Measurements from ENCODE around the gene FBXW7.

The FBXW7 gene, protein sequence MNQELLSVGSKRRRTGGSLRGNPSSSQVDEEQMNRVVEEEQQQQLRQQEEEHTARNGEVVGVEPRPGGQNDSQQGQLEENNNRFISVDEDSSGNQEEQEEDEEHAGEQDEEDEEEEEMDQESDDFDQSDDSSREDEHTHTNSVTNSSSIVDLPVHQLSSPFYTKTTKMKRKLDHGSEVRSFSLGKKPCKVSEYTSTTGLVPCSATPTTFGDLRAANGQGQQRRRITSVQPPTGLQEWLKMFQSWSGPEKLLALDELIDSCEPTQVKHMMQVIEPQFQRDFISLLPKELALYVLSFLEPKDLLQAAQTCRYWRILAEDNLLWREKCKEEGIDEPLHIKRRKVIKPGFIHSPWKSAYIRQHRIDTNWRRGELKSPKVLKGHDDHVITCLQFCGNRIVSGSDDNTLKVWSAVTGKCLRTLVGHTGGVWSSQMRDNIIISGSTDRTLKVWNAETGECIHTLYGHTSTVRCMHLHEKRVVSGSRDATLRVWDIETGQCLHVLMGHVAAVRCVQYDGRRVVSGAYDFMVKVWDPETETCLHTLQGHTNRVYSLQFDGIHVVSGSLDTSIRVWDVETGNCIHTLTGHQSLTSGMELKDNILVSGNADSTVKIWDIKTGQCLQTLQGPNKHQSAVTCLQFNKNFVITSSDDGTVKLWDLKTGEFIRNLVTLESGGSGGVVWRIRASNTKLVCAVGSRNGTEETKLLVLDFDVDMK

GRCh38 chr4:152535903-152536544 is at the start of gene FBXW7:
Gene FBXW7, minus strand, starts transcription at chr4:152536092. Its CDS starts 124,289 bp downstream, at chr4:152411803.
- H3K27me3 ChIP-seq (ENCODE audit: control insufficient read depth in 1 of 2, insufficient read depth in 2 of 2, low read length in 2 of 2): no peaks in the 10 kb centered on the region
- H3K4me1 ChIP-seq (ENCODE audit: control insufficient read depth in 1 of 2, insufficient read depth in 2 of 2, low read length in 2 of 2): peaks cover 34 to 43% of the 10 kb centered on the region in 2 donors
- H3K9ac ChIP-seq (ENCODE audit: low read depth in 1 of 2, low read length in 2 of 2): peak within 1 kb of the TSS; percentile 93 to 96
- H3K4me3 ChIP-seq (ENCODE audit: low read depth in 1 of 2, low read length in 2 of 2): peak within 1 kb of the TSS; percentile 96
- H3K27ac ChIP-seq (ENCODE audit: low read depth, low read length): peak within 1 kb of the TSS; percentile 98
- H3K9me3 ChIP-seq (ENCODE audit: control insufficient read depth in 1 of 2, low read length in 2 of 2): peaks cover 5 to 8% of the 10 kb centered on the region in 2 donors
- H3K36me3 ChIP-seq (ENCODE audit: control insufficient read depth in 1 of 2, insufficient read depth in 2 of 2, low read length in 2 of 2): peaks cover 3 to 11% of the 10 kb centered on the region in 2 donors

- no peaks in the 10 kb centered on the region for H3K36me3 ChIP-seq (ENCODE audit: control insufficient read depth in 1 of 2, insufficient read depth in 2 of 2, low read length in 2 of 2)
- peaks cover 3 to 14% of the 10 kb centered on the region in 2 donors for H3K9me3 ChIP-seq (ENCODE audit: control insufficient read depth in 1 of 2, low read length in 2 of 2)
- H3K27ac ChIP-seq (ENCODE audit: low read depth, low read length): no peak overlapping the region
- H3K27me3 ChIP-seq (ENCODE audit: control insufficient read depth in 1 of 2, insufficient read depth in 2 of 2, low read length in 2 of 2): no peaks in the 10 kb centered on the region
- peak overlapping the region; percentile 6 to 21 for H3K4me3 ChIP-seq (ENCODE audit: low read depth in 1 of 2, low read length in 2 of 2)
- peaks cover 0 to 4% of the 10 kb centered on the region in 2 donors for H3K4me1 ChIP-seq (ENCODE audit: control insufficient read depth in 1 of 2, insufficient read depth in 2 of 2, low read length in 2 of 2)
- peak overlapping the region; percentile 3 to 28 for H3K9ac ChIP-seq (ENCODE audit: low read depth in 1 of 2, low read length in 2 of 2)
Measured at GRCh38 chr4:152585023-152585441, 49.1 kb upstream of the FBXW7 start.

- Histone ChIP-seq H3K9me3 (ENCODE audit: control insufficient read depth in 1 of 2, low read length in 2 of 2) (peaks cover 0 to 4% of the 10 kb centered on the region in 2 donors), H3K27me3 (ENCODE audit: control insufficient read depth in 1 of 2, insufficient read depth in 2 of 2, low read length in 2 of 2) (no peaks in the 10 kb centered on the region), H3K9ac (ENCODE audit: low read depth in 1 of 2, low read length in 2 of 2) (no peak overlapping the region), H3K4me1 (ENCODE audit: control insufficient read depth in 1 of 2, insufficient read depth in 2 of 2, low read length in 2 of 2) (peaks cover 0 to 4% of the 10 kb centered on the region in 2 donors), H3K36me3 (ENCODE audit: control insufficient read depth in 1 of 2, insufficient read depth in 2 of 2, low read length in 2 of 2) (no peaks in the 10 kb centered on the region), H3K4me3 (ENCODE audit: low read depth in 1 of 2, low read length in 2 of 2) (no peak overlapping the region), H3K27ac (ENCODE audit: low read depth, low read length) (no peak overlapping the region)
Measured at GRCh38 chr4:152581536-152582160, 45.8 kb upstream of the FBXW7 start.

GRCh38 chr4:152579916-152580315 is 44.0 kb upstream of the FBXW7 start:
- no peaks in the 10 kb centered on the region for H3K36me3 ChIP-seq (ENCODE audit: control insufficient read depth in 1 of 2, insufficient read depth in 2 of 2, low read length in 2 of 2)
- H3K9me3 ChIP-seq (ENCODE audit: control insufficient read depth in 1 of 2, low read length in 2 of 2): peaks cover 0 to 4% of the 10 kb centered on the region in 2 donors
- no peaks in the 10 kb centered on the region for H3K27me3 ChIP-seq (ENCODE audit: control insufficient read depth in 1 of 2, insufficient read depth in 2 of 2, low read length in 2 of 2)
- H3K27ac ChIP-seq (ENCODE audit: low read depth, low read length): no peak overlapping the region
- H3K4me1 ChIP-seq (ENCODE audit: control insufficient read depth in 1 of 2, insufficient read depth in 2 of 2, low read length in 2 of 2): no peaks in the 10 kb centered on the region
- H3K9ac ChIP-seq (ENCODE audit: low read depth in 1 of 2, low read length in 2 of 2): no peak overlapping the region
- no peak overlapping the region for H3K4me3 ChIP-seq (ENCODE audit: low read depth in 1 of 2, low read length in 2 of 2)

DNA sequence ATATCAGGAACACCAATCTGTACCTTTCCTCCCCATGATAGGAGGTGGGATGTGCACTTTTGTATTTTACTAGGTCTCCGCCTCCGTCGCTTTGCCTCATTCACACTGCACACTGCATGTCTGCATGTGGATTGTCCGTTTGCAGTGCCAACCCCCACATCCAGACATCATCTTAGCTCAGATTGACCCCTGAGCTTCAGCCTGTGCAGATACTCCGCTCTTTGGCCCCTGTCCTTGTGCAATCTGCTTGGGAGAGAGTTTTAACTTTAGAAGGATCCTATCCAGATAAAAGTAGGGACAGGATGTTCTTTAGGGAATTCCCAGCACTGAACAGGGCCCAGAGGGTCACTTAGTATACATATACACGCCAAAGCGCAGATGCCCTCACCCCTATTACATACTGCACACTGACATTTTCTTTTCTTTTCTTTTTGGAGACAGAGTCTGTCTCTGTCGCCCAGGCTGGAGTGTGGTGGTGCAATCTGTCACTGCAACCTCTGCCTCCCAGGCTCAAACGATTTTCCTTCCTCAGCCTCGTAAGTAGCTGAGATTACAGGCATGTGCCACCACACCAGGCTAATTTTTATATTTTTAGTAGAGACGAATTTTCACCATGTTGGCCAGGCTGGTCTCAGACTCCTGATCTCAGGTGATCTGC is 43.3 kb upstream of the FBXW7 start:
- H3K36me3 ChIP-seq (ENCODE audit: control insufficient read depth in 1 of 2, insufficient read depth in 2 of 2, low read length in 2 of 2): no peaks in the 10 kb centered on the region
- no peak overlapping the region for H3K27ac ChIP-seq (ENCODE audit: low read depth, low read length)
- H3K9me3 ChIP-seq (ENCODE audit: control insufficient read depth in 1 of 2, low read length in 2 of 2): peaks cover 0 to 4% of the 10 kb centered on the region in 2 donors
- H3K9ac ChIP-seq (ENCODE audit: low read depth in 1 of 2, low read length in 2 of 2): no peak overlapping the region
- H3K27me3 ChIP-seq (ENCODE audit: control insufficient read depth in 1 of 2, insufficient read depth in 2 of 2, low read length in 2 of 2): no peaks in the 10 kb centered on the region
- H3K4me3 ChIP-seq (ENCODE audit: low read depth in 1 of 2, low read length in 2 of 2): no peak overlapping the region
- H3K4me1 ChIP-seq (ENCODE audit: control insufficient read depth in 1 of 2, insufficient read depth in 2 of 2, low read length in 2 of 2): no peaks in the 10 kb centered on the region

- H3K27ac ChIP-seq (ENCODE audit: low read depth, low read length): no peak overlapping the region
- H3K36me3 ChIP-seq (ENCODE audit: control insufficient read depth in 1 of 2, insufficient read depth in 2 of 2, low read length in 2 of 2): no peaks in the 10 kb centered on the region
- no peaks in the 10 kb centered on the region for H3K27me3 ChIP-seq (ENCODE audit: control insufficient read depth in 1 of 2, insufficient read depth in 2 of 2, low read length in 2 of 2)
- H3K4me3 ChIP-seq (ENCODE audit: low read depth in 1 of 2, low read length in 2 of 2): no peak overlapping the region
- peaks cover 0 to 4% of the 10 kb centered on the region in 2 donors for H3K9me3 ChIP-seq (ENCODE audit: control insufficient read depth in 1 of 2, low read length in 2 of 2)
- H3K9ac ChIP-seq (ENCODE audit: low read depth in 1 of 2, low read length in 2 of 2): no peak overlapping the region
- H3K4me1 ChIP-seq (ENCODE audit: control insufficient read depth in 1 of 2, insufficient read depth in 2 of 2, low read length in 2 of 2): no peaks in the 10 kb centered on the region
Measured at GRCh38 chr4:152578670-152579069, 42.8 kb upstream of the FBXW7 start.

DNA sequence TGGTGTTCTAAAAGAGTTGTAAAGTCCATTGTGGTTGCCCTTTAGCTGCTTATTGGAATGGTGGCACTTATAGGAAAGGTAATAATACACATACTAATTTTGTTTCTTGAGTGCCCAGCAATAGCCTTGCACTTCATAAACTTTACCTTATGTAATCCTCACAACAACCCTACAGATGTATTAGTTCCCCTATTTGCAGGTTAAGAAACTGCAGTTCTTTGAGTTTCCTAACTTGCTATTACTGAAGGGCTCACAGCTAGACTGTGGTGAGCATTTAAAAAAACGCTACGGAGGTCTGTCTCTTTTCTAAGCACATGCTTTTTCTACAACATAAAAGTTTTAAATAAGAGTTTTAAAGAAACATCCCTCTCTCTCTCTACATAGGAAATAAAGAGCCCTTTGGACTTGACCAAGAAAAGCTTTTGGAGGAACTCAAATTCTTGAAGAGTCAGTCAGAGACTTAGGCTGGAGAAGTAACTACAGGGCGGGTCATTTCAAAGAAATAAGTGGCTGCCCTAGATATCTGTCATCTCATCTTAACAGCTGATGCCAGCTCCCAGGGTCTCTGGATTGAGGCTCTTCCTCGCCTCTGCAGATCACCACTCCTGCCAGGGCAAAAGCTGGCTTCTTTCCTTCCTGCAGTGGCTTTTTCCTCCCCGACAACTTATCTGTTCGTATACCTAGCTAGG is 42.0 kb upstream of the FBXW7 start:
- Histone ChIP-seq H3K4me3 (ENCODE audit: low read depth in 1 of 2, low read length in 2 of 2) (no peak overlapping the region), H3K27me3 (ENCODE audit: control insufficient read depth in 1 of 2, insufficient read depth in 2 of 2, low read length in 2 of 2) (no peaks in the 10 kb centered on the region), H3K9me3 (ENCODE audit: control insufficient read depth in 1 of 2, low read length in 2 of 2) (peaks cover 0 to 4% of the 10 kb centered on the region in 2 donors), H3K9ac (ENCODE audit: low read depth in 1 of 2, low read length in 2 of 2) (no peak overlapping the region), H3K36me3 (ENCODE audit: control insufficient read depth in 1 of 2, insufficient read depth in 2 of 2, low read length in 2 of 2) (no peaks in the 10 kb centered on the region), H3K27ac (ENCODE audit: low read depth, low read length) (no peak overlapping the region), H3K4me1 (ENCODE audit: control insufficient read depth in 1 of 2, insufficient read depth in 2 of 2, low read length in 2 of 2) (no peaks in the 10 kb centered on the region)

- Histone ChIP-seq H3K9ac (ENCODE audit: low read depth in 1 of 2, low read length in 2 of 2) (no peak overlapping the region), H3K4me1 (ENCODE audit: control insufficient read depth in 1 of 2, insufficient read depth in 2 of 2, low read length in 2 of 2) (no peaks in the 10 kb centered on the region), H3K9me3 (ENCODE audit: control insufficient read depth in 1 of 2, low read length in 2 of 2) (no peaks in the 10 kb centered on the region), H3K4me3 (ENCODE audit: low read depth in 1 of 2, low read length in 2 of 2) (no peak overlapping the region), H3K36me3 (ENCODE audit: control insufficient read depth in 1 of 2, insufficient read depth in 2 of 2, low read length in 2 of 2) (no peaks in the 10 kb centered on the region), H3K27me3 (ENCODE audit: control insufficient read depth in 1 of 2, insufficient read depth in 2 of 2, low read length in 2 of 2) (no peaks in the 10 kb centered on the region), H3K27ac (ENCODE audit: low read depth, low read length) (no peak overlapping the region)
Measured at GRCh38 chr4:152575533-152575932, 39.6 kb upstream of the FBXW7 start.

DNA sequence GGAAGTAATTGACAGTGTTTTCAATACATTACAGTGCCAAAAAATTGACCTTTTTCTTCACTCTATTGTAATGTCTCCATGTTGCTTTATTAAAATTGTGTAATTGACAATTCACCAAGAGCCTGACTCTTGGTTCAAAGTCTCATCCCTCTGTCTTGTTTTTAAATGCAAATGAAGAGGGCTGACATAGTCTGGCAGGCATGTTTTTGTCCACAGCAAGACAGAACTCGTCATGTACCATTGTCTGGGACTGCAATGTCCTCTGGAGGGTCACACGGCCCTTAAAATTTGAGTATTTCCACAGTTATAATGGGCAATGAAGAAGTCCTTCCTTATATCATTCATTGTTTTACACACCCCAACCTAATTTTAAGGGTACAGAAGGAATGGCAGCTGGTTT is 38.0 kb upstream of the FBXW7 start:
- no peaks in the 10 kb centered on the region for H3K27me3 ChIP-seq (ENCODE audit: control insufficient read depth in 1 of 2, insufficient read depth in 2 of 2, low read length in 2 of 2)
- no peaks in the 10 kb centered on the region for H3K36me3 ChIP-seq (ENCODE audit: control insufficient read depth in 1 of 2, insufficient read depth in 2 of 2, low read length in 2 of 2)
- H3K4me1 ChIP-seq (ENCODE audit: control insufficient read depth in 1 of 2, insufficient read depth in 2 of 2, low read length in 2 of 2): no peaks in the 10 kb centered on the region
- no peak overlapping the region for H3K4me3 ChIP-seq (ENCODE audit: low read depth in 1 of 2, low read length in 2 of 2)
- no peak overlapping the region for H3K9ac ChIP-seq (ENCODE audit: low read depth in 1 of 2, low read length in 2 of 2)
- no peak overlapping the region for H3K27ac ChIP-seq (ENCODE audit: low read depth, low read length)
- H3K9me3 ChIP-seq (ENCODE audit: control insufficient read depth in 1 of 2, low read length in 2 of 2): no peaks in the 10 kb centered on the region

Measured in duodenal mucosa (tissue), 2 donors.